ENCODE measurements around the gene SFT2D3.
A peak's percentile ranks its signal among the peaks of the same experiment; 100 is the strongest.

SFT2D3 gene

DNA sequence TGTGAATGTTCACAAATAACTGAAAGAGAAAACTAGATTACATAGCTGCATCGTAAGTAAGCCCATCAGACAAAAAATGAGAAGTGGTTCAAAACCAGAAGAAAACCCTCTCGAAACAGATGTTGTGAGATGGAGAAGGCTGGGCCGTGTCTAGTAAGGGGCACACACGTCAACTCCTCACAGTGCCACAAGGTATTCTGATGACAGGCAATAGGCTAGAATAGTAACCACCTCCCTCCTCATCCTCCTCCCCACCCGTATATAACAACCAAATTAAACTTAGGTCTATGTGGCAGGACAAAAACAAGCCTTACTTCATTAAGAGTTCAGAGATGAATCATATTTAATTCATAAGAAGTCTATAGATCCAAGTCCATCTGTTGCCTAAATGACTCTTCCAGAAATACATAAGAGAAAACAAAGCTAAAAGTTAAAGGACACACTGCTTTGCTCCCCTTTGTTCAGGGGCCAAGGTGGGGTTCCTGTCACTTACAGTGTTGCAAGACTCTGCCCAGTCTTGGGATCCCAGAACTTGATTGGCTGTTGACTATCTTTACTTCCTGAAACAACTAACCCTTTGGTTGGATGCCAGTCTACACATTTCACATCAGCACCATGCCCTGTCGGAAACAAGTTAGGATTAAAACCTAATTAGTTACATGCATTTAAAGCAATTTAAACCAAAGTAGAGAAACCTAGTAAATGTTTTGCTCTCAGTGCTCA lies 25.0 kb downstream of the SFT2D3 start:
- Mint-ChIP-seq H3K4me3 (no peak overlapping the region), H3K27ac (no peak overlapping the region)

DNA sequence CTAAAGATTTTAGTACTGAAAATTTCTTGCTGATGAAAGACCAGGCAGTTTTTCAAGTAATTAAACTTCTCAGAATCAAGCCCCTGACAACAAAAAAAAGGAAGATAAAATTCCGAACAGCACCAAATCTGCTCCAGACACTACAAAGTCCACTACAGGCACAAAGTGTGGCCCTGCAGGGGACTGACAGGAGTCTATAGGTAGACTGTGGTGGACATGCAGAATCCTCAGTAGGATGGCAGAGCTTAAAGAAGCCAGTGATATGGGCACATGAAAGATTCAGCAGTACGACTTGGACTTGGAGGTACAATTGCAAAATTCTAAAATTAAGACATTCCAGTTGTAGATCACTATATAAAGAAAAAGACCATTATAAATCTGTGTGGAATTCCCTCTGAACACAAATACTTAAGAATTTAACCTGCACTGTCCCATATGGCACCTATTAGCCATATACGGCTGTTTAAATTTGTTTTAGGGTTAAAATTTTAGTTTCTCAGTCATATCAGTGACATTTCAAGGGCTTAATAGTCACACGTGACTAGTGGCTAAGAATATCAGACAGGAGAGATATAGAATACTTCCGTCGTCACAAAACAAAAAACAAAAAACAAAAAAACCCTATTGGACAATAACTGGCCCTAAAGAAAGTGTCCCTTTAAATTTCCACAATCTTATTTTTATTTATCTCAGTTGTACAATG lies 32.0 kb downstream of the SFT2D3 start:
- H3K27ac Mint-ChIP-seq: no peak overlapping the region
- H3K27me3 Mint-ChIP-seq (ENCODE audit: low read depth, poor library complexity): peaks cover 4% of the 10 kb centered on the region
- no peak for DNase-seq
- H3K36me3 Mint-ChIP-seq (ENCODE audit: low read depth): peaks cover 27% of the 10 kb centered on the region
- H3K4me1 Mint-ChIP-seq: peaks cover 5% of the 10 kb centered on the region
- H3K4me3 Mint-ChIP-seq: no peak overlapping the region
- TF ChIP-seq, protein P1, sequence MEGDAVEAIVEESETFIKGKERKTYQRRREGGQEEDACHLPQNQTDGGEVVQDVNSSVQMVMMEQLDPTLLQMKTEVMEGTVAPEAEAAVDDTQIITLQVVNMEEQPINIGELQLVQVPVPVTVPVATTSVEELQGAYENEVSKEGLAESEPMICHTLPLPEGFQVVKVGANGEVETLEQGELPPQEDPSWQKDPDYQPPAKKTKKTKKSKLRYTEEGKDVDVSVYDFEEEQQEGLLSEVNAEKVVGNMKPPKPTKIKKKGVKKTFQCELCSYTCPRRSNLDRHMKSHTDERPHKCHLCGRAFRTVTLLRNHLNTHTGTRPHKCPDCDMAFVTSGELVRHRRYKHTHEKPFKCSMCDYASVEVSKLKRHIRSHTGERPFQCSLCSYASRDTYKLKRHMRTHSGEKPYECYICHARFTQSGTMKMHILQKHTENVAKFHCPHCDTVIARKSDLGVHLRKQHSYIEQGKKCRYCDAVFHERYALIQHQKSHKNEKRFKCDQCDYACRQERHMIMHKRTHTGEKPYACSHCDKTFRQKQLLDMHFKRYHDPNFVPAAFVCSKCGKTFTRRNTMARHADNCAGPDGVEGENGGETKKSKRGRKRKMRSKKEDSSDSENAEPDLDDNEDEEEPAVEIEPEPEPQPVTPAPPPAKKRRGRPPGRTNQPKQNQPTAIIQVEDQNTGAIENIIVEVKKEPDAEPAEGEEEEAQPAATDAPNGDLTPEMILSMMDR (IDR thresholded peaks at IDR 0.05): no peak
- no peaks in the 10 kb centered on the region for H3K9me3 Mint-ChIP-seq

More for the DNA sequence above, 25.0 kb downstream of the SFT2D3 start:
- Mint-ChIP-seq H3K4me1 (no peaks in the 10 kb centered on the region), H3K36me3 (ENCODE audit: low read depth) (peaks cover 40% of the 10 kb centered on the region), H3K9me3 (no peaks in the 10 kb centered on the region), H3K27me3 (ENCODE audit: low read depth, poor library complexity) (no peaks in the 10 kb centered on the region)
- TF ChIP-seq, protein P1 (IDR thresholded peaks at IDR 0.05): no peak
- no peak for DNase-seq

DNA sequence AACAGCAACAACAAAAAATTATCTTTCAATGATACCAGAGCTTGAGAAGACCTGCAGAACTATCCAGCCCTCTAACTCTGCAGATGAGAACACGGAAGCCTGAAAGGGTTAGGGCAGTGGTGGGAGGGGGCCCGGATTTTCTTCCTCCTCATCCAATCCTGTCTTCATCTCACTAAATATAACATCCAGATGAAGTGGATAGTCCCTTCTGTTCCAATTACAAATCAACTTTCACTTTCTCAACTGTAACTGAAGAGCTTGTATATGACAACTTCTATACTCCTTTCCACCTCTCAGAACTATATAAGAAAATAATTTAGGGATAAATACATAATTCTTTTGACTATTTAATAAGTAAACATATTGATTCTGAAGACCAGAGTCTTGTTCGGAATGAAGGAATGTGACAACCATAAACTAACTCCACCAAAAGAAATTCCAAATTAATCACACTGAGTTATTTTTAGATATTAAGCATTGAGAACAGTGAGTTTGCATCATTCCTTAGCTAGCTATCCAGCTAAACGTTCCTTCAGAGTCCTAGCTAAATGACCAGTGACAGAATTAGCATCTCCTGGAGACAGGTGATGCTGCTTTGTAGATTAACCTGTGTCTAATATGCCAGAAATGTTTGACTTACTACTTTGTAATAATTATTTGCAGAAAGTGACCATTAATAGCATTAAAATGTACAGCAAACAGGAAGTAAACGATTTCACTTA lies 32.7 kb downstream of the SFT2D3 start:
- no peak overlapping the region for H3K27ac Mint-ChIP-seq
- TF ChIP-seq, protein P1 (IDR thresholded peaks at IDR 0.05): no peak
- peaks cover 4% of the 10 kb centered on the region for H3K27me3 Mint-ChIP-seq (ENCODE audit: low read depth, poor library complexity)
- no peaks in the 10 kb centered on the region for H3K9me3 Mint-ChIP-seq
- H3K4me1 Mint-ChIP-seq: peaks cover 5% of the 10 kb centered on the region
- peaks cover 34% of the 10 kb centered on the region for H3K36me3 Mint-ChIP-seq (ENCODE audit: low read depth)
- DNase-seq: no peak
- no peak overlapping the region for H3K4me3 Mint-ChIP-seq

DNA sequence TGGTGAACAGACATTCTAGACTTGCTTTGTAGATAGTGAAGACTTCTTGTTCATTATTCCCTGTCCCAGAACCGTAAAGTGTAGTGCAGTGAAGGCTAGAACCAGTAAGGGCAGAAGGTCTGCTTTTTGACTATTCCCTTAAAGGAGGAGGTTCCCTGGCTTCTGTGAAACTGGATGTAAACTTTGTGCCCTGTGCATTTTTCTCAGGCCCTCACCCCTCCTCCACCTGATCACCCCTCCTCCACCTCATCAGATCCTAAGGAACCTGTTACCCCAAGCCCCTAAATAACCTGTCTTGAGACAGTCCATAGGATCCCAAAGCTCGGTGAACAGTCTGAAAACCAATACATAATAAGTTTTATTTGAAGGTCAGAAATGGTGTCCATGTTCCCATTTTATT lies 33.7 kb downstream of the SFT2D3 start:
- Mint-ChIP-seq H3K36me3 (ENCODE audit: low read depth) (peaks cover 40% of the 10 kb centered on the region), H3K9me3 (no peaks in the 10 kb centered on the region), H3K27ac (no peak overlapping the region), H3K4me1 (peaks cover 5% of the 10 kb centered on the region), H3K27me3 (ENCODE audit: low read depth, poor library complexity) (peaks cover 4% of the 10 kb centered on the region), H3K4me3 (no peak overlapping the region)
- TF ChIP-seq, protein P1 (IDR thresholded peaks at IDR 0.05): no peak
- DNase-seq: no peak

DNA sequence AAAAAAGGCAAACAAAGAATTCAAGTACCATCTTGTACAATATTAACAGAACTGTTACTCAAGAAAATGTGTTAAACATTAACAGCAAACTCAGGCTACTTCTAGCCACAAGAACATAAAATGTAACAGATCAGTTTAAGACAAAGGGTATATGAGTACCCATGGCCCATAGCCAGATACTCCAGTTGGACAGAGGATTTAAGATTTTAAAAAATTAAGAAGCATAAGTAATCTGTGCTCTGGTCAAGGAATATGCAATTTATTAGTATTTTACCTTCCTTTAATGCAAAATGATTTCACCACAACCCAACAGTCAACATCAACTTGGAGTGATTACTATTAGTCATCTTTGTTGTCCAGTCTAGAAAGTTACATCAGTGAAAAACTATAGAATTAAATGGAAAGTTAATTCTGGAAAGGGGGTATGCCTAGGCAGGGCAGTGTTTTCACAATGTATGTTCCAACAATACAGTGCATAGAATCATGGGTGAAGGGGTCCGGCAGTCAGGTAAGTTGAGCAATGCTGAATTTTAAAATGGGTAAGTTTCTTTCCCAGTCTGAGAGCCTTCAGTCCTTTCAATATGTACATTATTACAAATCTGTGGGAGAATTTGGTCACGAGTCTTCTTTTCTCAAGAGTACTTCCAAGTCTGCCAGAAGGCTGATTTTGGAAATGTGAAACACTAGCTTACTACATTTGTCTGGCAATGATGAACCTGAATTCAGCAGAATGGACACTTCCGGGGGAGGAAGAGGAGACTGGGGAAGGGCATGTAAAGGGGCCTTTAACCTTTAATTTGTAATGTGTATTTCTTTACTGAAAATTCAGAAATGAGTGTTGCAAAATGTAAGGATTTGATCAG lies 34.5 kb downstream of the SFT2D3 start:
- TF ChIP-seq, protein P1 (IDR thresholded peaks at IDR 0.05): no peak
- peak overlapping the region; percentile 57 for H3K27ac Mint-ChIP-seq
- DNase-seq: no peak
- no peaks in the 10 kb centered on the region for H3K9me3 Mint-ChIP-seq
- H3K36me3 Mint-ChIP-seq (ENCODE audit: low read depth): peaks cover 45% of the 10 kb centered on the region
- H3K4me3 Mint-ChIP-seq: no peak overlapping the region
- H3K4me1 Mint-ChIP-seq: peaks cover 5% of the 10 kb centered on the region
- H3K27me3 Mint-ChIP-seq (ENCODE audit: low read depth, poor library complexity): peaks cover 4% of the 10 kb centered on the region

All from nephron progenitor cell (in vitro differentiated cells).